ENCODE results near the gene PPIL3.

The PPIL3 gene

GRCh38 chr2:200863782-200864175 lies 25.1 kb downstream of the PPIL3 start:
- DNase-seq (ENCODE audit: extremely low spot score): no peak
- no peak for TF ChIP-seq HDGF (IDR thresholded peaks at IDR 0.05; ENCODE audit: borderline replicate concordance)
- no peak for TF ChIP-seq FOXK2 (IDR thresholded peaks at IDR 0.05)
- TF ChIP-seq L3MBTL2 (conservative IDR thresholded peaks at IDR 0.05): no peak
- TF ChIP-seq ZNF384 (IDR thresholded peaks at IDR 0.05): no peak
- no peak for TF ChIP-seq SUZ12 (IDR thresholded peaks at IDR 0.05)
- TF ChIP-seq SP1 (IDR thresholded peaks at IDR 0.05): no peak
- no peak for TF ChIP-seq LEF1 (IDR thresholded peaks at IDR 0.05; ENCODE audit: borderline replicate concordance)
- no peak for TF ChIP-seq FOXM1 (IDR thresholded peaks at IDR 0.05; ENCODE audit: borderline replicate concordance)
- no peak for TF ChIP-seq TARDBP (IDR thresholded peaks at IDR 0.05)
- TF ChIP-seq BHLHE40 (IDR thresholded peaks at IDR 0.05; ENCODE audit: borderline replicate concordance): no peak
- no peak for TF ChIP-seq FOXA1 (IDR thresholded peaks at IDR 0.05)
- no peak for TF ChIP-seq ARNT (IDR thresholded peaks at IDR 0.05)
- no peak for TF ChIP-seq ELF4 (IDR thresholded peaks at IDR 0.05)
- TF ChIP-seq PKNOX1 (IDR thresholded peaks at IDR 0.05): no peak
- CTCF ChIA-PET: interaction anchor here (0.5 kb wide), 1 partner anchor 127 kb away, joined by 3 read pairs; no protein-coding TSS in a partner anchor
- POLR2A ChIA-PET: interaction anchor here (0.6 to 2.8 kb wide), 27 partner anchors 12 to 779 kb away, joined by 3 to 63 read pairs (median 4); partner anchors contain the start of genes NIF3L1, ORC2, PPIL3 and SPATS2L

- ChIA-PET CTCF (no interaction called here), POLR2A (interaction anchor here (1.0 to 2.8 kb wide), 2 partner anchors 27 kb away, joined by 4 to 63 read pairs; partner anchors contain the start of genes NIF3L1 and PPIL3)
- TF ChIP-seq SP1 (IDR thresholded peaks at IDR 0.05) (no peak), ELF4 (IDR thresholded peaks at IDR 0.05) (no peak), FOXK2 (IDR thresholded peaks at IDR 0.05) (no peak)
- no peak for DNase-seq (ENCODE audit: extremely low spot score)
Observed at GRCh38 chr2:200862532-200863000, 26.3 kb downstream of the PPIL3 start.

GRCh38 chr2:200861617-200862155 lies 27.2 kb downstream of the PPIL3 start:
- ChIA-PET POLR2A (interaction anchor here (1.0 kb wide), 1 partner anchor 28 kb away, joined by 4 read pairs; the partner anchor contains the start of genes NIF3L1 and PPIL3), CTCF (no interaction called here)
- no peak for TF ChIP-seq HDGF (IDR thresholded peaks at IDR 0.05; ENCODE audit: borderline replicate concordance)
- no peak for DNase-seq (ENCODE audit: extremely low spot score)

GRCh38 chr2:200860092-200860795 lies 28.6 kb downstream of the PPIL3 start:
- POLR2A ChIA-PET: no interaction called here
- DNase-seq (ENCODE audit: extremely low spot score): no peak
- TF ChIP-seq HDGF (IDR thresholded peaks at IDR 0.05; ENCODE audit: borderline replicate concordance) (no peak), LEF1 (IDR thresholded peaks at IDR 0.05; ENCODE audit: borderline replicate concordance) (no peak), CTBP1 (IDR thresholded peaks at IDR 0.05; ENCODE audit: borderline replicate concordance) (no peak), L3MBTL2 (conservative IDR thresholded peaks at IDR 0.05) (no peak), SUZ12 (IDR thresholded peaks at IDR 0.05) (no peak), ELF4 (IDR thresholded peaks at IDR 0.05) (no peak), SP1 (IDR thresholded peaks at IDR 0.05) (no peak), NFRKB (IDR thresholded peaks at IDR 0.05) (no peak), FOXK2 (IDR thresholded peaks at IDR 0.05) (no peak), TARDBP (IDR thresholded peaks at IDR 0.05) (no peak), FOXA1 (IDR thresholded peaks at IDR 0.05) (no peak)
- CTCF ChIA-PET: no interaction called here

GRCh38 chr2:200856806-200857205 lies 32.1 kb downstream of the PPIL3 start:
- POLR2A ChIA-PET: no interaction called here
- CTCF ChIA-PET: no interaction called here

GRCh38 chr2:200852605-200853004 lies 36.3 kb downstream of the PPIL3 start:
- POLR2A ChIA-PET: interaction anchor here (1.6 to 3.5 kb wide), 2 partner anchors 11 to 37 kb away, joined by 5 to 18 read pairs; partner anchors contain the start of genes CLK1, NIF3L1 and PPIL3
- CTCF ChIA-PET: no interaction called here
- TF ChIP-seq TARDBP (IDR thresholded peaks at IDR 0.05): no peak
- TF ChIP-seq NFRKB (IDR thresholded peaks at IDR 0.05): no peak
- TF ChIP-seq ELF4 (IDR thresholded peaks at IDR 0.05): no peak
- TF ChIP-seq CTBP1 (IDR thresholded peaks at IDR 0.05; ENCODE audit: borderline replicate concordance): no peak
- TF ChIP-seq PKNOX1 (IDR thresholded peaks at IDR 0.05): no peak
- TF ChIP-seq SUZ12 (IDR thresholded peaks at IDR 0.05): no peak
- no peak for TF ChIP-seq ZNF384 (IDR thresholded peaks at IDR 0.05)
- no peak for TF ChIP-seq SP1 (IDR thresholded peaks at IDR 0.05)
- TF ChIP-seq FOXK2 (IDR thresholded peaks at IDR 0.05): no peak
- TF ChIP-seq ARNT (IDR thresholded peaks at IDR 0.05): no peak
- TF ChIP-seq HDGF (IDR thresholded peaks at IDR 0.05; ENCODE audit: borderline replicate concordance): no peak
- TF ChIP-seq BHLHE40 (IDR thresholded peaks at IDR 0.05; ENCODE audit: borderline replicate concordance): no peak
- no peak for TF ChIP-seq FOXA1 (IDR thresholded peaks at IDR 0.05)
- no peak for TF ChIP-seq L3MBTL2 (conservative IDR thresholded peaks at IDR 0.05)
- TF ChIP-seq FOXM1 (IDR thresholded peaks at IDR 0.05; ENCODE audit: borderline replicate concordance): no peak
- TF ChIP-seq LEF1 (IDR thresholded peaks at IDR 0.05; ENCODE audit: borderline replicate concordance): no peak
- DNase-seq (ENCODE audit: extremely low spot score): no peak

More at GRCh38 chr2:200856806-200857205, 32.1 kb downstream of the PPIL3 start:
- TF ChIP-seq SP1 (IDR thresholded peaks at IDR 0.05) (no peak), NFRKB (IDR thresholded peaks at IDR 0.05) (no peak), FOXK2 (IDR thresholded peaks at IDR 0.05) (no peak), PKNOX1 (IDR thresholded peaks at IDR 0.05) (no peak)
- DNase-seq (ENCODE audit: extremely low spot score): no peak
